SK-N-SH (cell line): Measurements from ENCODE around the gene SLC25A28. TPM values are rescaled to one million over a fixed set of nuclear protein-coding genes. Genes with fewer than 3 reads are reported as not detected.

Experiments
- CHD2 ChIP-seq: fragments of 150-350 bp; IDR thresholded peaks from 2 replicates; pipeline ENCODE4 v1.6.1; 2018; ENCODE audit warnings: low read length; ENCODE audit not compliant: partially characterized antibody
- EP300 ChIP-seq, 2 experiments: IDR thresholded peaks; 2 replicates each; pipeline versions ENCODE4 v1.4.0 to v1.6.1; 2012; ENCODE audit warnings: borderline replicate concordance in 1 of 2, low read depth in 1 of 2, low read length in 1 of 2
- EZH2phosphoT487 ChIP-seq: fragments of 200-600 bp; sonication (generic); IDR thresholded peaks from 2 replicates; pipeline ENCODE4 v1.6.1; 2017; ENCODE audit warnings: low read depth, mixed run types, mild to moderate bottlenecking, antibody characterized with exemption, moderate library complexity, borderline replicate concordance
- FOSL2 ChIP-seq: IDR thresholded peaks from 2 replicates; pipeline ENCODE4 v1.4.0; 2012; ENCODE audit warnings: low read depth, mild to moderate bottlenecking, moderate library complexity, borderline replicate concordance
- FOXM1 ChIP-seq: IDR thresholded peaks from 2 replicates; pipeline ENCODE4 v1.4.0; 2012; ENCODE audit warnings: low read depth, mild to moderate bottlenecking
- GABPA ChIP-seq: IDR thresholded peaks from 2 replicates; pipeline ENCODE4 v1.4.0; 2012; ENCODE audit warnings: low read depth, mild to moderate bottlenecking
- JUND ChIP-seq: IDR thresholded peaks from 2 replicates; pipeline ENCODE4 v1.4.0; 2012
- MEF2A ChIP-seq: IDR thresholded peaks from 2 replicates; pipeline ENCODE4 v1.4.0; 2012; ENCODE audit warnings: low read depth, borderline replicate concordance
- MXI1 ChIP-seq: IDR thresholded peaks from 2 replicates; pipeline ENCODE4 v1.6.1; 2012; ENCODE audit warnings: mild to moderate bottlenecking, low read depth, low read length, improper control_type of control experiment
- POLR2AphosphoS5 ChIP-seq: IDR thresholded peaks from 2 replicates; pipeline ENCODE4 v1.6.1; 2012; ENCODE audit warnings: low read depth, low read length
- RCOR1 ChIP-seq: fragments of 150-350 bp; IDR thresholded peaks from 2 replicates; pipeline ENCODE4 v1.6.1; 2017; ENCODE audit warnings: antibody characterized with exemption, low read length
- SMC3 ChIP-seq: IDR thresholded peaks from 2 replicates; pipeline ENCODE4 v1.6.1; 2012; ENCODE audit warnings: low read depth, low read length, improper control_type of control experiment
- TAF1 ChIP-seq: IDR thresholded peaks from 2 replicates; pipeline ENCODE4 v1.6.1; 2012; ENCODE audit warnings: low read depth, mild to moderate bottlenecking, low read length, moderate library complexity, borderline replicate concordance
- TCF12 ChIP-seq: IDR thresholded peaks from 2 replicates; pipeline ENCODE4 v1.4.0; 2012
- TEAD4 ChIP-seq: IDR thresholded peaks from 2 replicates; pipeline ENCODE4 v1.4.0; 2012; ENCODE audit warnings: mild to moderate bottlenecking, borderline replicate concordance; ENCODE audit not compliant: insufficient read depth
- ZBTB33 ChIP-seq: IDR thresholded peaks from 2 replicates; pipeline ENCODE4 v1.4.0; 2012; ENCODE audit warnings: low read depth, borderline replicate concordance
- polyA plus RNA-seq, 3 experiments: library from polyadenylated mRNA; depleted of rRNA; stranded (reverse); fragments of >200 nt; gene quantifications; 2 replicates each; pipeline ENCODE4 v1.2.3, GENCODE V29; 2012
- TF ChIP-seq, protein P1 (sequence below): IDR thresholded peaks from 2 replicates; pipeline ENCODE4 v1.6.1; 2012; ENCODE audit warnings: mild to moderate bottlenecking, low read depth, low read length, moderate library complexity

The SLC25A28 gene
- polyA plus RNA-seq, 1 of the 3 experiments (the other 2 are of a cell fraction), result 23.8 TPM

DNA sequence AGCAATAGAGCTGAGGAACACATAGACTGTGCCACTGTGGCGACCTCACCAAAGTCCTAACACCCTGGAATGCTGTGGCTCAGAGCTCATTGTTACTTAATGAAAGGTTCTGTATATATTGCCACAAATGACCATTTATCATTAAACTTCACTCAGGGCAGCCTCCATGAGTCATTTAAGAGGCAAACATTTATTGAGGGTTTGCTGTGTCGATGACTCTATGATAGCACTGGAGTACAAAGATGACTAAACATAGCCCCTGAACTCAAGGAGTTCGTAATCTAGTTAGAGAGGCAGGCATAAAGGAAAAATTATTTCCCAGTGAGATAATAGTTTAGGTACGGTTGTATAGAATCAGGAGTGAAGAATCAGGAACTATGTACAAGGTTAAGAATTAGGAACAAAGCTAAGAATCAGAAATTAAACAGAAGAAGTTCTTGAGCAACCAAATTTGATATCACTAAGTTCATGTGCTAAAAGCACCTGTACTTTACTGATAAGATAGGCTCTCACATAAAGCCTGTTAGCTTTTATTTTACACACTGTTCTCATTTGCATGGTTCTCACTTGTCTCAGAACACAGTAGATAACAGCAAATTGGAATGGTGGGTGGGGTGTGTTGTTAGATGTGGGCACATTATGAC is 47.0 kb upstream of the SLC25A28 start (continued):
- TF ChIP-seq, protein P1, sequence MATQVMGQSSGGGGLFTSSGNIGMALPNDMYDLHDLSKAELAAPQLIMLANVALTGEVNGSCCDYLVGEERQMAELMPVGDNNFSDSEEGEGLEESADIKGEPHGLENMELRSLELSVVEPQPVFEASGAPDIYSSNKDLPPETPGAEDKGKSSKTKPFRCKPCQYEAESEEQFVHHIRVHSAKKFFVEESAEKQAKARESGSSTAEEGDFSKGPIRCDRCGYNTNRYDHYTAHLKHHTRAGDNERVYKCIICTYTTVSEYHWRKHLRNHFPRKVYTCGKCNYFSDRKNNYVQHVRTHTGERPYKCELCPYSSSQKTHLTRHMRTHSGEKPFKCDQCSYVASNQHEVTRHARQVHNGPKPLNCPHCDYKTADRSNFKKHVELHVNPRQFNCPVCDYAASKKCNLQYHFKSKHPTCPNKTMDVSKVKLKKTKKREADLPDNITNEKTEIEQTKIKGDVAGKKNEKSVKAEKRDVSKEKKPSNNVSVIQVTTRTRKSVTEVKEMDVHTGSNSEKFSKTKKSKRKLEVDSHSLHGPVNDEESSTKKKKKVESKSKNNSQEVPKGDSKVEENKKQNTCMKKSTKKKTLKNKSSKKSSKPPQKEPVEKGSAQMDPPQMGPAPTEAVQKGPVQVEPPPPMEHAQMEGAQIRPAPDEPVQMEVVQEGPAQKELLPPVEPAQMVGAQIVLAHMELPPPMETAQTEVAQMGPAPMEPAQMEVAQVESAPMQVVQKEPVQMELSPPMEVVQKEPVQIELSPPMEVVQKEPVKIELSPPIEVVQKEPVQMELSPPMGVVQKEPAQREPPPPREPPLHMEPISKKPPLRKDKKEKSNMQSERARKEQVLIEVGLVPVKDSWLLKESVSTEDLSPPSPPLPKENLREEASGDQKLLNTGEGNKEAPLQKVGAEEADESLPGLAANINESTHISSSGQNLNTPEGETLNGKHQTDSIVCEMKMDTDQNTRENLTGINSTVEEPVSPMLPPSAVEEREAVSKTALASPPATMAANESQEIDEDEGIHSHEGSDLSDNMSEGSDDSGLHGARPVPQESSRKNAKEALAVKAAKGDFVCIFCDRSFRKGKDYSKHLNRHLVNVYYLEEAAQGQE, result no peak
- TF ChIP-seq GABPA (no peak), RCOR1 (no peak), MXI1 (no peak), FOSL2 (peak; percentile 93), EZH2phosphoT487 (no peak), TCF12 (peak; percentile 85), FOXM1 (no peak), CHD2 (no peak), EP300 (IDR thresholded peaks at IDR 0.05; ENCODE audit: borderline replicate concordance in 1 of 2, low read depth in 1 of 2, low read length in 1 of 2) (peak in 1 of 2 experiments; percentile 86; a peak in 2 of 4 replicates), TAF1 (no peak), ZBTB33 (no peak), MEF2A (peak; percentile 21; the same call in 1 of the 2 replicates), SMC3 (no peak), POLR2AphosphoS5 (peak; percentile 58; the same call in 1 of the 2 replicates), TEAD4 (peak; percentile 76; the same call in 1 of the 2 replicates), JUND (peak; percentile 95)
- TF ChIP-seq, all 33 proteins: peak for 10
